Stimulated activated CD4-positive, alpha-beta T cell treated with anti-CD3 and anti-CD28 coated beads, Interleukin-12 subunit alpha, Interleukin-12 subunit beta, amount 100 ng/mL, for 4 hours (primary cell): ENCODE data around the gene RPS6KA3.
"Not testable (repeated sequence)": the region's sequence is repeated elsewhere in the genome, so short reads cannot be mapped to it uniquely, and the experiment has no call there.

Experiments used
- DNase-seq: peaks from one replicate; pipeline ENCODE4 v3.0.0-alpha.2; 2020

RPS6KA3 gene

DNA sequence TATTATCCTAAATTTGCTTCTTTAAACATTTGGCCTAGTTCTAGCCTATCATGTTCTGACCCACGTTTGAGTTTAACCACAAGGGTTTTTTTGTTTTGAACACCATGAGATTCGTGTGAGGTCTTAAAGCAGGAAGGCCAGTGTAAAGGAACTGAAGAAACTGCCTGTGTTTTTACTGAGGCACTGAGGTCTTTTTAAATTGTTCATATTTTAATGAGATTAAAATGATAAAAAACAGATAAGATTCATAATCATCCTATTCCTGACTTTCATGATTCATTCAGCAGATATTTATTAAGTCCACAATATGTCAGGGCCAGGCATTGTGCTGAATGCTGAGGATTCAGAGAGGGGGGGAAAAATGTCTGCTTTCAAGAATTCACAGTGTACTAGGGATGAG, 3.2 kb downstream of the RPS6KA3 start:
- no peak for DNase-seq

GRCh38 chrX:20260885-20261284, 5.8 kb downstream of the RPS6KA3 start:
- no peak for DNase-seq

- no peak for DNase-seq
These were observed 11.9 kb downstream of the RPS6KA3 start for GRCh38 chrX:20254712-20255299.

DNA sequence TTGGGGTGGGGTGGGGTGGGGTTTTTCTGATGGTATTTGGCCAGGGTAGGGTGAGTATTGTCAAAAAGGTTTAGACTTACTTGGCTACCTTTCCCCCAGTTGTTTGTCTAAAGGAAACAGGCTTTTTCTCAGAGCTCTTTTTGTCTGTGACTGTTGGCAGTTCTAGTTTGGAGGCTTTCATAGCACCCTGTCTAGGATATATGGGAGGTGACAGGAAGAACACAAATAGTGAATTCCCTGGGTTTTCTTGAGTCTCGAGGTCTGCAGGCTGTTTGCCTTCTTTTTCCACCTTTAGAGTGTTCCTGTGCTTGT, 13.5 kb downstream of the RPS6KA3 start:
- DNase-seq, result no peak

GRCh38 chrX:20252381-20253231, 14.1 kb downstream of the RPS6KA3 start:
- DNase-seq, result peak; percentile 62

GRCh38 chrX:20251691-20252090, 15.0 kb downstream of the RPS6KA3 start:
- no peak for DNase-seq

DNA sequence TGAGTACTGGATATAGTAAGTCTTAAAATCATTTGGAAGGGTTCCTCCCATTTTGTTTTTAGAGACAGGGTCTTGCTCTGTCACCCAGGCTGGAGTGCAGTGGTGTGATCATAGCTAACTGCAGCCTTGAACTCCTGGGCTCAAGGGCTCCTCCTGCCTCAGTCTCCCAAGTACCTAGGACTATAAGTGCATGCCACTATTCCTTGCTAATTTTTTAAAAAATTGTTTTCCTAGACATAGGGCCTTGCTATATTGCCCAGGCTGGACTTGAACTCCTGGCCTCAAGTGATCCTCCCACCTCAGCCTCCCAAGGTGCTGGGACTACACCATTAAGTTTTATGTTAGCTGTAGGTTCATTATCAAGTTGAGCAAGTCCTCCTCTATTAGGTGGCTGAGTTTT, 16.6 kb downstream of the RPS6KA3 start:
- not testable (repeated sequence) for DNase-seq

GRCh38 chrX:20248592-20249192, 18.0 kb downstream of the RPS6KA3 start:
- no peak for DNase-seq

GRCh38 chrX:20244931-20245330, 21.8 kb downstream of the RPS6KA3 start:
- DNase-seq, result no peak

DNA sequence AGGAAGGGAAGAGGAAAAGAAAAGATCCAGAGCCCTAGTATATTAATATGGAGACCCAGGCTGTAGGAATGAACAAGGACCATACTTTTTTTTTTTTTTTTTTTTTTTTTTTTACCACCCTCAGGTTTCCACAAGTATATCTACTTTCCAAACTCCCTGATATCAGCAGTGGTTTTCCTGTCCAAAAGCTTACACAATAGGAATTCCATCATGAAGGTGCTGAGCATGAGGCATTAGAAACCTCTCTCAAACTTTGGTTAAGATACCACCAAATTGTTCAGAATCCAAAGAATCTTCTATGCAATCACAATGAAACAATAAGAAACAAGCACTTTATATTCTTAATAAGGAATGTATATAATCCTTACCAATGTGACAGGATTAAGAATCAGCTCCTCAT, 26.5 kb downstream of the RPS6KA3 start:
- no peak for DNase-seq

DNA sequence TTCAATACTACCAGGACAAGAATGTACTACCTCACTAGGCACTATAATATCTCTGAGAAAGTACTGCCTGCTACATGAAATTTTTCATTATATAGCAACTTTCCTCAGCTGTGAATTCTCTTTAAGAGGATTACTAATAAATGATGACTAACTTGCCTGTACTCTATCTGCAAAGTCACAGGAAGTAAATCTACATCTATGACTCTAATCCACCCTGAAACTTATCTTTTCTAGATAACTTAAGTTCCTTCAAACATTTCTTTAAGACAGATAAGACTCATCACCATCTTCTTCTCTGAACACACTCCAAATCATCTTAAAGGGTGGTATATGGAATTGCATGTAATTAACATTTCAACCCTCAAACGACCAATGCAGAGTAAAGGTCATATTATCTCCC, 28.8 kb downstream of the RPS6KA3 start:
- no peak for DNase-seq

DNA sequence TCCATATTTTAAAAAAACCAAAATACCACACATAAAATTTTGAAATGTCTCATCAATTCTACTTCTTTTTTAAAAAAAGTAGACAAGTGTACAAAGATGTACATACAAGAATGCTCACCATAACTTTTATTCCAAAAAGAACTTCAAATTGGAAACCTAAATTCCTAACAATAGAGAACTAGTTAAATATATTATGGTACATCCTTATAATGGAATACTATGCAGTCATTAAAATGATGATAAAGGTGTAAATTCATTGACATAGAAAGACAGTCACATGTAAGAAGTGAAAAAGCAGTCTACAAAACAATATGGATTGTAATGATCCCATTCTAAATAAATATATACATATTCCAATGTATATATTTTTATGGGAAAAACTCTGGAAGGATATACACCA, 31.0 kb downstream of the RPS6KA3 start:
- no peak for DNase-seq

GRCh38 chrX:20233336-20233735, 33.4 kb downstream of the RPS6KA3 start:
- no peak for DNase-seq

DNA sequence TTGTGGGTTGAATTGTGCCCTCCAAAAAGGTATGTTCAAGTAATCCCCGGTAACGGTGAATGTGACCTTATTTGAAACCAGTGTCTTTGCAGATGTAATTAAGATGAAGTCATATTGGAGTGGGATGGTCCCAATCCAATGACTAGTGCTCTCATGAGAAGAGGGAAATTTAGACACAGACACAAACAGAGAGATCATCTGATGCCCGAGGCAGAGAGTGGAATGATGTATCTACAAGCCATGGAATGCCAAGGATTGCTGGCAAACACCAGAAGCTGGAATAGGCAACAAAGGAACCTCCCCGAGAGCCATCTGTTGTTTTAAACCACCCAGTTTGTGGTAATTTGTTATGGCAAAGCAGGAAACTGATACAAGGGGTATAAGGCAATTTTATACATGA, 35.1 kb downstream of the RPS6KA3 start:
- DNase-seq, result no peak

GRCh38 chrX:20230406-20230805, 36.3 kb downstream of the RPS6KA3 start:
- DNase-seq, result no peak

- DNase-seq, result no peak
These were observed 37.6 kb downstream of the RPS6KA3 start for GRCh38 chrX:20229155-20229554.

DNA sequence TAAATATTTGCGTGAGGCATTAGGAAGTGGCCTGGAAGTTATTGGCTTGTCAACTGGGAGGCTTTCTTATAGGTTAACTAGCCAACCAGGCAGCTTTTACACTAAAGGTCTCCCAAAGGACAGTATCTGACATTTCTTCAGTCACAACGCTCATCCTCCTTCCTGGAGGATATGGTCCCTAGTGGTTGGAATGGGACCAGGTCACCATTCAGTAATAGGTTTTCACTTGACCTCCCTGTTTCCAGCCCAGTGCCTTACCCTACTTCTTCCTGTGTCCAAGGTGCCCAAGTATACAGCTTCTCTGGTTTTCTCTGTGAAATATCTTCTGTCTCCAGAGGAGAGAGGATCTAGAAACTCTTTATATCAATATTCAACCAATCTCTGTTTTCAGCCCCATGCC, 38.5 kb downstream of the RPS6KA3 start:
- DNase-seq, result no peak

GRCh38 chrX:20227116-20227515, 39.6 kb downstream of the RPS6KA3 start:
- no peak for DNase-seq

GRCh38 chrX:20225488-20225833, 41.2 kb downstream of the RPS6KA3 start:
- no peak for DNase-seq

DNA sequence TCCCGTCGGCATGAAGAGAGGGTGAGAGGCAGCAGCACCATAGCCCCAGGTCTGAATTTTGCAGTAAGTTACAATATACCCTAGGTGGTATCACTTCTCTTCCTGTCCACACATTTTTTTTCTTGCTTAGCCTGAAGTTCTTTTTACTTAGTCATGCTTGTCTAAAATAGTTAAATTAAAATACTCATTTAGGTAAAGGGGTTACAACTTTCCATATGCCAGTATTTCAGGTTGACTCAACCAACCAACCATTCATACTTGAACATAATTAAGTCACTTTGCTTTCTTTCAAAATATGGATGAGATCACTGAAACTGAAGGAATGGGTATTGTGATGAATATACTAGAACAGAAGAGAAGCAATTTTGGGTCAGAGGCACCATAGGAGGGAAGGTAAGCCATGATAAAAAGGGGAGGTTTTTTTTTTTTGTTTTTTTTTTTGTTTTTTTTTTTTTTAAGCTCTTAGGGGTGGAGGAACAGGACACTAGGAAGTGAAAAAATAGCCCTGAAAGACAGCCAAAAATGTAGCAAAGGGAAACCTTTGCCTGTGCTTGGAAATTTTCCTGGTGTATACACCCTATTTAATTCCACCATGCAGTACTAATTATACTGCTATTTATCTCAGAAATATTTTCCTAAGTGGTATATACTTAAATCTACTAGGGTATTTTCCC, 41.8 kb downstream of the RPS6KA3 start:
- no peak for DNase-seq

DNA sequence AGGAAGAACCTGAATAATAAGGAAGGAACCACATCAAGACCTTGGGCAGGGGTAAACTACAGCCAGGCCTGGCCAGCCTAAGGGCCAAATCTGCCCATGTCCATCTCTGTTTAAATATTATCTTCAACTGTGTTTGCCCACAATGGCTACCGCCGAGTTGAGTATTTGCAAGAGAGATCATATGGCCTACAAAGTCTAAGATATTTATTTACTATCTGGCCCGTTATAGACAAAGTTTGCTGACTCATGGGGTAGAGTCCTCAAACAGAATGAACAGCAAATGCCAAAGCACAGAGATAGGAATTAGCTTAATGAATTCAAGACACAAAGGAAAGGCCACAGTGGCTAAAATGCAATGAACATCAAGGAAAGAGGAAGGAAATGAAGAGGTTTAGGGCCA, 44.8 kb downstream of the RPS6KA3 start:
- DNase-seq, result no peak

DNA sequence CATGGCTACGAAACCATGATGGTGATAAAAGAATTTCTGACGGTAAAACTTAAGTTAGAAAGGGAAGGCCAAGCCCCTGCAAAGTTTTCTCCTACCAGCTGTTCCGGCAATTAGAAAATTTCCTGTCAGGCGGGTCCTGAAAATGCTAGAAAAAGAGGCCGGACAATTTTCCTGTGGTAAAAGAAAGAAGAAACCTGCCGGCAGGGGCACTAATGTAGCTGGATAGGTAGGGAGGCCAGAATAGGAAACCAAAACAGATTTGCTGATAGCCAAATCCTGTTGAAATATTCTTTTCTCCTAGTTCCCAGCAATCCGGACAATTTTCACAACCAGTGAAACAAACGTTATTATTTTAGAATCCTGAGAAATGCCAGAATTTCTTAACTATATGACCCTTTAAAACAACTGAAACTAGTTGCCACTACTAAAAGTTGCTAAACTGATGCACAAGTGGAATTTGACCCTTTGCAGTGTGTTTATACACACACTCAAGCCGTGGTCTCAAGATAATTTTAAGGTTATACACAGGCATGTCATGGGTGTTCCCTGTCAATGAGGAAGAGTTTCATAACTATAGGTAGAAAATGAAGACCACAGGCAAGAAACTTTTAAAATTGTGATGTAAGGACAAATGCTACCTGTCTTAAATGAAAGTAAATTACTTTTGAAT, 47.7 kb downstream of the RPS6KA3 start:
- no peak for DNase-seq

DNA sequence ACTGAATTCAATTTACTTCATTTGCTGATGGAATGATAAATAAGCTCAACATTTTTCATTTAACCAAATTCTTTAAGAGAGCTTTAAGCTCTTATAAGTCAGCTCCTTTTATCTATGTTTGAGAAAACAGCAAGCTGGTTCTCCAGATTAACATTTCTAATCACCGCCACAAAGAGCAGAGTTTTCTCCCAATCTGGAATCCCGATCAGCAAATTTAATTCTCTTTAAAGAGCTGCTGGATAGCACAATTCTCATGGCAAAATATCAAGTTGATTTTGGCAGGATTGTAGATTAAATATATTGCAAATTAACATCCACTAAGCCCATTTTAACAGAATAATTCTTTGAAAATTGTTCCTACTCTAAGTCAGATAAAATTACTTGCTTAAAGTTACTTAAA, 48.8 kb downstream of the RPS6KA3 start:
- no peak for DNase-seq
